Sciatic nerve (tissue), 2 donors: ENCODE data around the gene SIM1. TPM values are rescaled to one million over a fixed set of nuclear protein-coding genes. Genes with fewer than 3 reads are reported as not detected.

Source experiments
- ATAC-seq: fragments of 200-7000 bp; cut with Tn5 transposase; one replicate; pipeline ENCODE4 v1.9.1; 2020; ENCODE audit warnings: mild to moderate bottlenecking, moderate library complexity
- DNase-seq: peaks from one replicate; pipeline ENCODE4 v3.0.0-alpha.2; 2020; ENCODE audit warnings: low spot score
- intact Hi-C: fragments of 100-400 bp; cut with DNase I; formaldehyde crosslinking; loops from one replicate; pipeline ENCODE4 v1.14.2; 2022
- total RNA-seq: library from RNA; stranded (reverse); fragmentation: NEBNext Ultra II Directional; extraction: Animal tissue kit (Norgen Biotek cat#: 25700); gene quantifications from one replicate; pipeline ENCODE4 v1.2.1, GENCODE V29; 2021
- donor health status: DM: no; HTN: no; CAD: no.
- donor health status: DM: no; HTN: no; CAD: no.

The SIM1 gene
- total RNA-seq, 1 donor from 2014 or later, result 0.04 TPM

GRCh38 chr6:100440935-100441334 is 23.8 kb downstream of the SIM1 start:
- intact Hi-C loops, result no loop called here
- ATAC-seq (no peak), DNase-seq (no peak)

GRCh38 chr6:100435299-100435698 is 29.4 kb downstream of the SIM1 start:
- DNase-seq (no peak), ATAC-seq (no peak)
- intact Hi-C loops, result no loop called here

- intact Hi-C loops, result no loop called here
- ATAC-seq (no peak), DNase-seq (no peak)
Measured at GRCh38 chr6:100433726-100434435, 30.8 kb downstream of the SIM1 start.

GRCh38 chr6:100432136-100432535 is 32.6 kb downstream of the SIM1 start:
- DNase-seq (no peak), ATAC-seq (no peak)
- intact Hi-C loops, result no loop called here

GRCh38 chr6:100430962-100431361 is 33.8 kb downstream of the SIM1 start:
- ATAC-seq (no peak), DNase-seq (no peak)
- intact Hi-C loops, result no loop called here

GRCh38 chr6:100427452-100427851 is 37.3 kb downstream of the SIM1 start:
- intact Hi-C loops, result no loop called here
- DNase-seq (no peak), ATAC-seq (no peak)

- no peak for DNase-seq
- intact Hi-C loops, result no loop called here
Measured at GRCh38 chr6:100426744-100427338, 37.9 kb downstream of the SIM1 start.

GRCh38 chr6:100426241-100426640 is 38.5 kb downstream of the SIM1 start:
- ATAC-seq, result no peak
- intact Hi-C loops, result no loop called here

More at GRCh38 chr6:100426744-100427338, 37.9 kb downstream of the SIM1 start:
- no peak for ATAC-seq

GRCh38 chr6:100420711-100421110 is 44.0 kb downstream of the SIM1 start:
- ATAC-seq (no peak), DNase-seq (no peak)
- intact Hi-C loops, result no loop called here

More at GRCh38 chr6:100426241-100426640, 38.5 kb downstream of the SIM1 start:
- no peak for DNase-seq

- DNase-seq (no peak), ATAC-seq (no peak)
- intact Hi-C loops, result no loop called here
Measured at GRCh38 chr6:100417036-100417435, 47.7 kb downstream of the SIM1 start.

- ATAC-seq, result no peak
- DNase-seq, result no peak
- intact Hi-C loops, result no loop called here
Measured at GRCh38 chr6:100415768-100416167, 49.0 kb downstream of the SIM1 start.

GRCh38 chr6:100412872-100413271 is 51.8 kb downstream of the SIM1 start:
- DNase-seq (no peak), ATAC-seq (no peak)
- intact Hi-C loops, result no loop called here

GRCh38 chr6:100404051-100404450 is 60.7 kb downstream of the SIM1 start:
- DNase-seq, result no peak
- intact Hi-C loops, result no loop called here
- no peak for ATAC-seq

- ATAC-seq (no peak), DNase-seq (no peak)
- intact Hi-C loops, result no loop called here
Measured at GRCh38 chr6:100393493-100393892, 71.2 kb downstream of the SIM1 start.

GRCh38 chr6:100392423-100392822 is 72.3 kb downstream of the SIM1 start:
- ATAC-seq (no peak), DNase-seq (no peak)
- intact Hi-C loops, result no loop called here

- DNase-seq (no peak), ATAC-seq (no peak)
- intact Hi-C loops, result no loop called here
Measured at GRCh38 chr6:100388868-100389519, 75.7 kb downstream of the SIM1 start.

GRCh38 chr6:100382767-100383195 is 81.9 kb downstream of the SIM1 start:
- intact Hi-C loops, result no loop called here
- ATAC-seq (no peak), DNase-seq (no peak)

GRCh38 chr6:100382031-100382430 is 82.7 kb downstream of the SIM1 start:
- DNase-seq (no peak), ATAC-seq (no peak)
- intact Hi-C loops, result no loop called here

GRCh38 chr6:100381111-100381510 is 83.6 kb downstream of the SIM1 start:
- ATAC-seq, result no peak
- intact Hi-C loops, result no loop called here
- no peak for DNase-seq

- intact Hi-C loops, result no loop called here
- no peak for ATAC-seq
- no peak for DNase-seq
Measured at GRCh38 chr6:100379386-100379785, 85.3 kb downstream of the SIM1 start.
